ENCODE measurements around the gene HIVEP3. TPM values are rescaled to one million over a fixed set of nuclear protein-coding genes. Genes with fewer than 3 reads are reported as not detected.

HIVEP3 gene
- total RNA-seq, 2 donors from 2014 or later = 0.13 to 0.99 TPM

- Histone ChIP-seq H3K4me3 (ENCODE audit: low read length) (no peak overlapping the region), H3K9ac (ENCODE audit: extremely low read depth, low read length, poor library complexity, severe bottlenecking) (no peak overlapping the region), H3K36me3 (ENCODE audit: control insufficient read depth, insufficient read depth, low read length) (no peaks in the 10 kb centered on the region), H3K9me3 (ENCODE audit: control insufficient read depth, low read length) (no peaks in the 10 kb centered on the region), H3K27me3 (ENCODE audit: control insufficient read depth, insufficient read depth, low read length, poor library complexity, severe bottlenecking) (peaks cover 46% of the 10 kb centered on the region), H3K4me1 (ENCODE audit: control insufficient read depth, insufficient read depth, low read length) (peaks cover 27% of the 10 kb centered on the region), H3K27ac (ENCODE audit: low read depth, low read length) (no peak overlapping the region)
- H3K4me3 Mint-ChIP-seq = no peak overlapping the region
- H3K4me1 Mint-ChIP-seq = peaks cover 50% of the 10 kb centered on the region
- H3K36me3 Mint-ChIP-seq (ENCODE audit: low read depth) = no peaks in the 10 kb centered on the region
- H3K27me3 Mint-ChIP-seq (ENCODE audit: insufficient read depth) = peaks cover 60% of the 10 kb centered on the region
- 97 to 100% methylated on average over 1 to 2 of the region's 2 CpGs for WGBS, 2 experiments (ENCODE audit: insufficient coverage in 1 of 2, insufficient read length in 1 of 2)
- peak overlapping the region; percentile 41 for H3K27ac Mint-ChIP-seq
- no peak for DNase-seq
- H3K9me3 Mint-ChIP-seq = no peaks in the 10 kb centered on the region
- TF ChIP-seq CTCF (conservative IDR thresholded peaks at IDR 0.05) = no peak
Observed at GRCh38 chr1:41866285-41866684, 52.4 kb downstream of the HIVEP3 start.

- Histone ChIP-seq H3K27me3 (ENCODE audit: control insufficient read depth, insufficient read depth, low read length, poor library complexity, severe bottlenecking) (peaks cover 49% of the 10 kb centered on the region), H3K9ac (ENCODE audit: extremely low read depth, low read length, poor library complexity, severe bottlenecking) (no peak overlapping the region), H3K36me3 (ENCODE audit: control insufficient read depth, insufficient read depth, low read length) (no peaks in the 10 kb centered on the region), H3K4me3 (ENCODE audit: low read length) (no peak overlapping the region), H3K27ac (ENCODE audit: low read depth, low read length) (no peak overlapping the region), H3K9me3 (ENCODE audit: control insufficient read depth, low read length) (no peaks in the 10 kb centered on the region), H3K4me1 (ENCODE audit: control insufficient read depth, insufficient read depth, low read length) (peaks cover 29% of the 10 kb centered on the region)
- no peak overlapping the region for H3K4me3 Mint-ChIP-seq
- no peaks in the 10 kb centered on the region for H3K36me3 Mint-ChIP-seq (ENCODE audit: low read depth)
- peaks cover 60% of the 10 kb centered on the region for H3K27me3 Mint-ChIP-seq (ENCODE audit: insufficient read depth)
- no peak overlapping the region for H3K27ac Mint-ChIP-seq
- 58 to 74% methylated on average over 3 to 4 of the region's 4 CpGs for WGBS, 2 experiments (ENCODE audit: insufficient coverage in 1 of 2, insufficient read length in 1 of 2)
- TF ChIP-seq CTCF (conservative IDR thresholded peaks at IDR 0.05) = no peak
- peak; percentile 58 for DNase-seq
- H3K9me3 Mint-ChIP-seq = no peaks in the 10 kb centered on the region
- H3K4me1 Mint-ChIP-seq = peaks cover 56% of the 10 kb centered on the region
Observed at GRCh38 chr1:41864471-41865040, 54.2 kb downstream of the HIVEP3 start.

GRCh38 chr1:41863718-41864117, 55.0 kb downstream of the HIVEP3 start:
- H3K27me3 Mint-ChIP-seq (ENCODE audit: insufficient read depth) = peaks cover 60% of the 10 kb centered on the region
- peaks cover 53% of the 10 kb centered on the region for H3K4me1 Mint-ChIP-seq
- no peaks in the 10 kb centered on the region for H3K36me3 Mint-ChIP-seq (ENCODE audit: low read depth)
- Histone ChIP-seq H3K27ac (ENCODE audit: low read depth, low read length) (no peak overlapping the region), H3K36me3 (ENCODE audit: control insufficient read depth, insufficient read depth, low read length) (no peaks in the 10 kb centered on the region), H3K4me1 (ENCODE audit: control insufficient read depth, insufficient read depth, low read length) (peaks cover 29% of the 10 kb centered on the region), H3K9me3 (ENCODE audit: control insufficient read depth, low read length) (no peaks in the 10 kb centered on the region), H3K4me3 (ENCODE audit: low read length) (no peak overlapping the region), H3K27me3 (ENCODE audit: control insufficient read depth, insufficient read depth, low read length, poor library complexity, severe bottlenecking) (peaks cover 49% of the 10 kb centered on the region), H3K9ac (ENCODE audit: extremely low read depth, low read length, poor library complexity, severe bottlenecking) (no peak overlapping the region)
- no peak for TF ChIP-seq CTCF (conservative IDR thresholded peaks at IDR 0.05)
- H3K4me3 Mint-ChIP-seq = no peak overlapping the region
- H3K27ac Mint-ChIP-seq = no peak overlapping the region
- no peaks in the 10 kb centered on the region for H3K9me3 Mint-ChIP-seq
- 94 to 95% methylated on average over 3 to 4 of the region's 4 CpGs for WGBS, 2 experiments (ENCODE audit: insufficient coverage in 1 of 2, insufficient read length in 1 of 2)
- DNase-seq = no peak
